DND-41 (cell line): ENCODE data around the gene GRIA1.

Source experiments
- ATAC-seq: fragments of 200-7000 bp; cut with Tn5 transposase; 3 replicates; pipeline ENCODE4 v1.9.1; 2021; ENCODE audit warnings: low read depth; ENCODE audit not compliant: insufficient read depth
- DNase-seq: peaks from one replicate; pipeline ENCODE4 v3.0.0-alpha.2; 2020
- H2AFZ ChIP-seq: 2 replicates; pipeline ENCODE4 v1.6.0; 2012; ENCODE audit warnings: low read depth, low read length
- H3K27ac ChIP-seq: 2 replicates; pipeline ENCODE4 v1.5.1; 2012; ENCODE audit warnings: low read length, inconsistent platforms
- H3K27me3 ChIP-seq: fragments of 200-600 bp; sonication (generic); 2 replicates; pipeline ENCODE4 v1.6.0; 2012; ENCODE audit warnings: low read length, mild to moderate bottlenecking, inconsistent platforms; ENCODE audit not compliant: insufficient read depth, poor library complexity
- H3K36me3 ChIP-seq: 2 replicates; pipeline ENCODE4 v1.5.1; 2012; ENCODE audit warnings: low read length, inconsistent platforms; ENCODE audit not compliant: insufficient read depth
- H3K4me1 ChIP-seq: 2 replicates; pipeline ENCODE4 v1.5.1; 2012; ENCODE audit warnings: mild to moderate bottlenecking, low read length; ENCODE audit not compliant: insufficient read depth
- H3K4me2 ChIP-seq: 2 replicates; pipeline ENCODE4 v1.6.0; 2012; ENCODE audit warnings: mild to moderate bottlenecking, moderate library complexity, low read length, inconsistent platforms; ENCODE audit not compliant: insufficient read depth
- H3K4me3 ChIP-seq, 2 experiments: fragments of 200-600 bp in 1 of 2; shearing (Covaris generic) in 1 of 2; 2 replicates each; pipeline ENCODE4 v1.5.1; 2012 to 2016; ENCODE audit warnings: inconsistent platforms in 2 of 2, low read length in 2 of 2, mild to moderate bottlenecking in 2 of 2, low read depth in 1 of 2, moderate library complexity in 1 of 2
- H3K79me2 ChIP-seq: 2 replicates; pipeline ENCODE4 v1.6.0; 2012; ENCODE audit warnings: low read length, inconsistent platforms; ENCODE audit not compliant: insufficient read depth
- H3K9ac ChIP-seq: 2 replicates; pipeline ENCODE4 v1.6.0; 2012; ENCODE audit warnings: low read depth, mild to moderate bottlenecking, inconsistent platforms, low read length, moderate library complexity
- H3K9me3 ChIP-seq: 2 replicates; pipeline ENCODE4 v1.5.1; 2012; ENCODE audit warnings: low read length, moderate library complexity, mild to moderate bottlenecking, inconsistent platforms; ENCODE audit not compliant: insufficient read depth, severe bottlenecking
- H4K20me1 ChIP-seq: 2 replicates; pipeline ENCODE4 v1.6.0; 2012; ENCODE audit warnings: low read length; ENCODE audit not compliant: insufficient read depth
- CTCF ChIP-seq: IDR thresholded peaks from 2 replicates; pipeline ENCODE4 v1.5.1; 2012; ENCODE audit warnings: borderline replicate concordance, low read length, moderate library complexity, mild to moderate bottlenecking; ENCODE audit not compliant: poor library complexity, severe bottlenecking; ENCODE audit errors: extremely low read depth
- EZH2 ChIP-seq: IDR thresholded peaks from 3 replicates; pipeline ENCODE4 v1.6.1; 2012; ENCODE audit warnings: borderline replicate concordance, low read depth, mild to moderate bottlenecking, moderate library complexity, low read length, inconsistent platforms; ENCODE audit not compliant: severe bottlenecking

Gene GRIA1

DNA sequence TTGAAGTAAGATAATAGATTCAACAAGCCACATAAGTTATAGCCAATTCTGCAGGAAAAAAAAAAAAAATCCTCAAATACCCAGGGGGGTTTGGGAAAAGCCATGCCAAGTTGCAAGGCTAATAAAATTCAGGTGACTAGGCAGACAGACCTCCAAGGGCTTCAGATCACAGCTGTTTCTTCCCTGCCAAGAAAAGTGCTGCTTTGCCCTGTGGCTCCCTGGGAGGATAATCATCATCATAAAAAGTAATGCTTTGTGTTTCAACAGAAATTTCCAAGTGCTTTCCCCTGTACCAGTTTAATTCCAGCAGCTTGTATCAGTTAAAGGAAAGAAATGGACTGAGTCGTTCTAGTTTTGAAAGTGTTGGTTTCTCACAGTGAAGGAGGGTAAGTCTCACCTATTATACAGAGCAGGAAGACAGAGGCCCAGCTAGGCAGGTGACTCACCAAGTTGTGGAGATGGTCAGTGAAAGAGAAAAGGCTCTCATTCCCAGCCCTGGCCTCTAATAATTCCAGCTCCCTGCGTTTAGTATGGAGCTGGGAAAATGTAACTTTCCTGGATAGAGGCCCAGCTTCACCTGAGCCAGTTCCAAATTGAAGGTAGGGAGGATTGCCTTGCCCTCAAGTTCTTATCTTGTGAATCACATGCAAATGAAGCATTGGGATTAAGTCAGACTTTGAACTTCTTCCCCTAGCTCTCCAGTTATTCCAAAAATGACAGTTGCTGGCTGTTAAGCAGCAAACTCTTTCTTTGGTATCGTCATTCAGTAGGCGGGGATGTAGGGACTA is 263.4 kb downstream of the GRIA1 start:
- H3K4me2 ChIP-seq, result no peak overlapping the region
- H3K9me3 ChIP-seq, result no peaks in the 10 kb centered on the region
- no peaks in the 10 kb centered on the region for H3K79me2 ChIP-seq
- H3K9ac ChIP-seq, result no peak overlapping the region
- no peak overlapping the region for H3K4me3 ChIP-seq
- H2AFZ ChIP-seq, result no peak overlapping the region
- no peaks in the 10 kb centered on the region for H3K36me3 ChIP-seq
- DNase-seq, result no peak
- no peaks in the 10 kb centered on the region for H4K20me1 ChIP-seq
- no peak for ATAC-seq
- TF ChIP-seq CTCF, result no peak
- no peak for TF ChIP-seq EZH2
- no peaks in the 10 kb centered on the region for H3K4me1 ChIP-seq
- H3K27ac ChIP-seq, result no peak overlapping the region
- H3K27me3 ChIP-seq, result no peaks in the 10 kb centered on the region

DNA sequence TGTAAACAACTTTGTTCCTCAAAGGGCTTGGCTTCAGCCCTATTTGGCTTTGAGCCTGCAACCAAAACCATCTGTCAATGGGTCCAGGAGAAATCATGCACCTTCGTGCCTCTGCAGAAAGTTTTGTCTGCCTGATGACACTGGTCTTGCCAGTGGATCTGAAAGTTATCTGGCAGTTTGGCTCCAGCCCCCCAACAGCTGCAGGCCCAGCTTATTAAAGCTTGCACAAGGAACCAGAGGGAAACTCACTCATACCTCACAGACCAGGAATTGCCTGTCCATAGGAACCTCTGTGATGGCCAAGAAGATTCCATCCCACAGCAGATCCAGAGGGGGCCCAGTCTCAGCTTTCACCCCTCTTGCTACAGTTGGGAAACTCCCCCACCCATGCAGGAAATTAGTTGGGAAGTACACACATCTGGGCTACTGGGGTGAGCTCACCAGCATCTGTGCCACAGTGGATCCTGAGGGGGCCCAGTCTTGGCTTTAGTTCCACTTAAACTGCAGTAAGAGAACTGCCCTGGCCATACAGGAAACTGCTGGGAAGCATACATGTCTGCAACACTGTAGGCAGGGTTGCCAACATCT is 265.5 kb downstream of the GRIA1 start:
- Histone ChIP-seq H3K4me3 (no peak overlapping the region), H2AFZ (no peak overlapping the region), H3K4me2 (no peak overlapping the region), H3K9ac (no peak overlapping the region), H3K27ac (no peak overlapping the region), H3K4me1 (no peaks in the 10 kb centered on the region), H3K9me3 (no peaks in the 10 kb centered on the region), H3K36me3 (no peaks in the 10 kb centered on the region), H3K79me2 (no peaks in the 10 kb centered on the region), H4K20me1 (no peaks in the 10 kb centered on the region), H3K27me3 (no peaks in the 10 kb centered on the region)
- no peak for ATAC-seq
- no peak for TF ChIP-seq EZH2
- no peak for TF ChIP-seq CTCF
- DNase-seq, result no peak

GRCh38 chr5:153756540-153756939 is 266.1 kb downstream of the GRIA1 start:
- H4K20me1 ChIP-seq, result no peaks in the 10 kb centered on the region
- DNase-seq (no peak), ATAC-seq (no peak)
- H3K27ac ChIP-seq, result no peak overlapping the region
- H3K79me2 ChIP-seq, result no peaks in the 10 kb centered on the region
- no peak overlapping the region for H3K4me3 ChIP-seq
- no peak overlapping the region for H2AFZ ChIP-seq
- H3K9me3 ChIP-seq, result no peaks in the 10 kb centered on the region
- H3K4me2 ChIP-seq, result no peak overlapping the region
- no peak overlapping the region for H3K9ac ChIP-seq
- no peaks in the 10 kb centered on the region for H3K36me3 ChIP-seq
- H3K4me1 ChIP-seq, result no peaks in the 10 kb centered on the region
- TF ChIP-seq CTCF (no peak), EZH2 (no peak)
- H3K27me3 ChIP-seq, result no peaks in the 10 kb centered on the region
